Activated CD4-positive, alpha-beta T cell treated with anti-CD3 and anti-CD28 coated beads, Interleukin-2, amount 50 U/mL, for 4 hours (primary cell): Measurements from ENCODE around the gene LIPG.

Source experiments
- DNase-seq, 2 experiments: peaks; one replicate each; pipeline ENCODE4 v3.0.0-alpha.2; 2020

The LIPG gene

DNA sequence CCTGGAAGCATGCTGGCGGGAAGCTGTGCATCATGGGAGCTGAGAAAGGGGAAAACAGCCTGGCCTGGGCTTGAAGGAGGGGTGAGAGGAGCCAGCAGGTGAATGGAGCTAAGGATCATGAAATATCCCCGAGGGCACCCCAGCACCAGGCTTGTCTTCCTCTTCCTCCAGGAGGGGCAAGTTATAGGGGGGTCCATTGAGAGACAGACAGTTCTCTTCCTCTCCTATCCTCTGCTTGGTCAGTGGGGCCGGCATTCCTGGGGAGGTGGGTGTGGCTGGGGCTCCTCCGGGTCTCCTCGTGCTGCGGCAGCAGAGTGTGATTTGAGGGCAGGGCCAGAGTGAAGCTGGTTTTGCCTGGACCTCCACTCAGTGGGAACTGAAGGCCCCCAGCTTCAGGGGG lies 78.9 kb downstream of the LIPG start:
- no peak for DNase-seq

- DNase-seq = no peak
Observed at GRCh38 chr18:49645196-49645595, 83.3 kb downstream of the LIPG start.

- DNase-seq = no peak
Observed at GRCh38 chr18:49645841-49646351, 84.0 kb downstream of the LIPG start.

DNA sequence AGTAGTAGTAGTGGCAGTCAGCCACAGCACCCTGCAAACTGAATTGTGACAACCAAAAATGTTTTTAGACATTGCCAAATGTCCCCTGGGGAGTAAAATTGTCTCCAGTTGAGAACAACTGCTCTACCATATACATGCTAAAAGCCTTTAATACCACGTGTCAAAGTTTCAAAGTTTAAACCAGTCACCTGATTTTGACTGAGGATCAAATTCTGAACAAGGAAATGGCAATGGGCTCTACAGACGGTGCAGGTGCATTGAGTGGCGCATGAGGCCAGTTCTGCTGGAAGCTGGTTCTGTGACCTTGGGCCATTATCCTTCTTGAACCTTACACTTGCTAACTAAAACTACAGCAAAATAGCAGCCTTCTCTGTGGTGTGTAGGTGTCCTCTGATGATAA lies 85.0 kb downstream of the LIPG start:
- no peak for DNase-seq

- DNase-seq = no peak
Observed at GRCh38 chr18:49647496-49648168, 85.8 kb downstream of the LIPG start.

DNA sequence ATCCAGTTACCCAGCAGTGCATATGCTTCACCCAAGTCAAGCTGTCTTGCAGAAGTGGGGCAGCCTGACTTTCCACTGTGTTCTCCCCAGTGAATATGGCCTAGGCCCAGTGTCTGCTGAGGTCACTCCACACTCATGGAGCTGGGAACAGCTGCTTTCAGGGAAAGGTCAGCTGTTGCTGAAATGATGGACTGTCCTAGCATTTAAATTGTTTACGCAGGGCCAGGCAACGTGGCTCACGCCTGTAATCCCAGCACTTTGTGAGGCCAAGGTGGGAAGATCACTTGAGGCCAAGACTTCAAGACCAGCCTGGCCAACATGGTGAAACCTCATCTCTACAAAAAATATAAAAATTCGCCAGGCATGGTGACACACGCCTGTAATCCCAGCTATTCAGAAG lies 86.5 kb downstream of the LIPG start:
- DNase-seq = no peak
